Fibroblast of mammary gland (primary cell): ENCODE measurements around the gene SULT2B1.
A peak's percentile ranks its signal among the peaks of the same experiment; 100 is the strongest.

Experiments
- DNase-seq: peaks from one replicate; pipeline ENCODE4 v3.0.0-alpha.2; 2010; ENCODE audit warnings: low read depth
- H3K4me3 ChIP-seq: 2 replicates; pipeline ENCODE4 v1.5.1; 2011; ENCODE audit warnings: low read depth, mild to moderate bottlenecking, low read length, moderate library complexity; ENCODE audit not compliant: control insufficient read depth
- CTCF ChIP-seq: conservative IDR thresholded peaks from 2 replicates; pipeline ENCODE4 v1.5.1; 2011; ENCODE audit warnings: low read depth, low read length, inconsistent platforms; ENCODE audit not compliant: control insufficient read depth, insufficient read depth

Gene SULT2B1

GRCh38 chr19:48636859-48637448, 85.0 kb downstream of the SULT2B1 start, which contains the start of gene DBP:
DBP (minus strand) TSS chr19:48637379; CDS start chr19:48636994, 385 bp downstream.
- DNase-seq, result no peak
- TF ChIP-seq CTCF, result no peak
- peak within 1 kb of the TSS; percentile 50 for H3K4me3 ChIP-seq

GRCh38 chr19:48637449-48637947, 85.5 kb downstream of the SULT2B1 start:
- peak; percentile 93 for DNase-seq
- peak overlapping the region; percentile 50 for H3K4me3 ChIP-seq
- no peak for TF ChIP-seq CTCF

GRCh38 chr19:48637948-48638830, 86.2 kb downstream of the SULT2B1 start:
- H3K4me3 ChIP-seq, result peak overlapping the region; percentile 50
- DNase-seq, result peak; percentile 91
- TF ChIP-seq CTCF, result no peak

- no peak for DNase-seq
- no peak for TF ChIP-seq CTCF
- H3K4me3 ChIP-seq, result no peak overlapping the region
Observed at GRCh38 chr19:48638831-48639381, 86.9 kb downstream of the SULT2B1 start.

- TF ChIP-seq CTCF, result no peak
- no peak overlapping the region for H3K4me3 ChIP-seq
- DNase-seq, result no peak
Observed at GRCh38 chr19:48639483-48640375, 87.8 kb downstream of the SULT2B1 start.

GRCh38 chr19:48641850-48642249, 89.9 kb downstream of the SULT2B1 start:
- DNase-seq, result no peak
- no peak overlapping the region for H3K4me3 ChIP-seq
- no peak for TF ChIP-seq CTCF
